Pulmonary artery endothelial cell (primary cell): Measurements from ENCODE around the gene IRF5. TPM values are rescaled to one million over a fixed set of nuclear protein-coding genes. Genes with fewer than 3 reads are reported as not detected.
"Not testable (repeated sequence)": the region's sequence is repeated elsewhere in the genome, so short reads cannot be mapped to it uniquely, and the experiment has no call there.

Source experiments
- DNase-seq: peaks from one replicate; pipeline ENCODE4 v3.0.0-alpha.2; 2011; ENCODE audit warnings: low read depth, low spot score
- total RNA-seq: library from RNA; depleted of rRNA; stranded (reverse); fragments of >200 nt; gene quantifications from 2 replicates; pipeline ENCODE4 v1.2.3, GENCODE V29; 2014

The IRF5 gene
- total RNA-seq, 1 donor from 2014 or later: 0.26 TPM

DNA sequence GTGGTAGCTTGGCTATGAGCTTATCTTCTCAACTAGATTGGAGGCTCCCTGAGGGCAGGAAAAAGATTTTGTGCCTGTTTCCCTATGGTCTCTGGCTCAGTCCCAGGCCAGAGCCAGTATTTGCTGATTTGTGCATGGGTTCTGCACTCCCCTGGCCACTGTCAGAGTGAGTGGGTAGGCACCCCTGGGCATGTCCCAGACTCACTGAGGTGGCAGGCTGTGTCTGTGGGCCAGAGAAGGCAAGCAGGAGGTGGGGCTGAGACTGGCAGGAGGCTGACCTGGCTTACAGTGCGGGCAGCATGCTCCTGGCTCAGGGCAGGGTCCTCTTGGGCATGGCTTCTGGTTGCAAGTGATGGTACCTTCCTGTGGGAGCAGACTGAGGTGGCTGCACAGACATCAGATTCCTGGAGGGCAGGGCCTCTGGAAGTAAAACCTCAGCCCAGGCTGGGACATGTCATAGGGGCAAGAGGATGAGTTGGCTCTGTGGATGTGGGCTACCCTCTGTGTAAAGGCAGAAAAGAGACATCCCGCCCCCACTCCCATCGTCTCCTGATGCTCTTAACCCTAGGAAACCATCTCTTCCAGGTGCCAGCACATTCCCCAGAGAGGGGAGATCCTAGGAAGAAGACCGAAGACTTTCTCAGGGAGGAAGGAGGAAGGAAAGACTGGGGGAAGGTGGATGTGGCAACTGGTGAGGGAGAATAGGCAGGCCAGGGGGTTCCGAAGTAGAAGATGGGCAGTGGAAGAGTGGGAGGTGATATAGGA is 31.5 kb upstream of the IRF5 start:
- DNase-seq: no peak

DNA sequence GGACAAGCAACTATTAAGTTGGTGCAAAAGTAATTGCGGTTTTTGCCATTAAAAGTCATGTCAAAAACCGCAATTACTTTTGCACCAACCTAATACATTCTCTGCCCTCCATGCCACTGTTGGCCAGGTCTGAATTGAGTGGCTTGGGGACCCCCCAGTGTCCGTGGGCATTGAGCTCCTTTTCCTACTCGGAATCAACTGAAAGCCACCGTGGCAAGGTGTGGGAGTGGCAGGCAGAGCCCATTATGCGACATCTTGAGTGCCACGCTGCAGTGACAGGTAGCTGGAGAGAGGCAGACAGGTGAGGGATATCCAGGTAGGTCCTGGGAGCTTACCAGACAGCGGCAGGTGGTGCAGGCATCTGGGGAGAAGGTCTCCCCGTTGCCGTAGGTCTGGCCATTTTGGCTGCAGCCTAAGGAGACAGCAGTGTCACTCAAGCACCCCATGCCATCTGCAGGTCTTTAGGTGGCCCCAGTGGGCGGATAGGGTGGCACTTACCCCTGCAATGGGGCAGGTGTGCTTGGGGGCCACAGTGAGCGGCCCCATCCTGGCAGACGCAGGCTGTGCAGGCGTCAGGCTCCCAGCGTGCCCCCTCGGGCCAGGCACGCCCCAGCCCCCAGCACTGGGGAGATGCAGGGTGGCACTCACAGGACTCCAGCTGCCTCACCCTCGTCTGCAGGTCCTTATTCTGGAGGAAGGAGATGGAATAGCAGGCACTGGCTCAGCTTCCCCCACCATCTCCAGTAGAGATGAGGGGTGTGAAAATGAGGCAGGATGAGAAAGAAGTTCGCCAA is 30.8 kb upstream of the IRF5 start:
- DNase-seq: no peak

DNA sequence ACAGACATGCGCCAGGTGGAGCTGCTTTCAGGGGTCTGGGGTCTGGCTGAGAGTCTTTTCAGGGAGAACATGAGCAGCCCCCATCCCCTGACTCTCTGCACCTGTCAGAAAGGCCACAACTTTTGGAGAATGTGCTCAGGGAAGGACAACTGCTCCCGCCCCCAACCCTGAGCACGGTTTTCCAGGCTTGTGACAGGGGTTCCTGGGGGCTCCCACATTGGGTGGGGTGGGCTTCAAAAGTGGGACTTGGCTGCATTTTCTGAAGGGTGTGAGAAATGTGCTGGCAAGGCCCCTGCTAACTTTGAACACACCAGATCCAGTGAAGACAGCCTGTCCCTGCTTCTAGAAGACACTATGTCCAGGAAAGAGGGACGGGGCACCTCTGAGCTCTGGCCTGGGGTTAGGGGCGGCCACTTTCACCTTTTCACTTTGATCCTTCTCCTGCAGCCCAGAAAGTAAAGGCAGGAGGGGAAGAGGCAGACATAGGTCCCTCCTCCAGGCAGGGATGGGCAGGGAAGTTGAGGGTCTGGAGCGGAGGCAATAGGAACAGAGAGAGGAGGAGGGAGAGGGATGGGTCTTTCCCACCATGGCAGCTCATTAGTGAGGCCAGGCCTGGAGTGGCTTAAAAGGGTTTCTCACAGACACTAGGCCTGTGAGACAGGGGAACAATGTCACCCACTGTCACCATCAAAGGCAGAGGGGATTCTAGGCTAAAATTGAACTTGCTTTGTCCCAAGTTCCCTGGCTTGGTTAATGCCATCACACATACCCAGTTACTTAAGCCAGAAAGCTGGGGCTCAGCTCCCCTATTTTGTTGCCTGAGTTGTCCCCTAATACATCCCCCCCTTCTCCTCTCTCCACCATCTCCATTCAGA is 28.7 kb upstream of the IRF5 start:
- no peak for DNase-seq

DNA sequence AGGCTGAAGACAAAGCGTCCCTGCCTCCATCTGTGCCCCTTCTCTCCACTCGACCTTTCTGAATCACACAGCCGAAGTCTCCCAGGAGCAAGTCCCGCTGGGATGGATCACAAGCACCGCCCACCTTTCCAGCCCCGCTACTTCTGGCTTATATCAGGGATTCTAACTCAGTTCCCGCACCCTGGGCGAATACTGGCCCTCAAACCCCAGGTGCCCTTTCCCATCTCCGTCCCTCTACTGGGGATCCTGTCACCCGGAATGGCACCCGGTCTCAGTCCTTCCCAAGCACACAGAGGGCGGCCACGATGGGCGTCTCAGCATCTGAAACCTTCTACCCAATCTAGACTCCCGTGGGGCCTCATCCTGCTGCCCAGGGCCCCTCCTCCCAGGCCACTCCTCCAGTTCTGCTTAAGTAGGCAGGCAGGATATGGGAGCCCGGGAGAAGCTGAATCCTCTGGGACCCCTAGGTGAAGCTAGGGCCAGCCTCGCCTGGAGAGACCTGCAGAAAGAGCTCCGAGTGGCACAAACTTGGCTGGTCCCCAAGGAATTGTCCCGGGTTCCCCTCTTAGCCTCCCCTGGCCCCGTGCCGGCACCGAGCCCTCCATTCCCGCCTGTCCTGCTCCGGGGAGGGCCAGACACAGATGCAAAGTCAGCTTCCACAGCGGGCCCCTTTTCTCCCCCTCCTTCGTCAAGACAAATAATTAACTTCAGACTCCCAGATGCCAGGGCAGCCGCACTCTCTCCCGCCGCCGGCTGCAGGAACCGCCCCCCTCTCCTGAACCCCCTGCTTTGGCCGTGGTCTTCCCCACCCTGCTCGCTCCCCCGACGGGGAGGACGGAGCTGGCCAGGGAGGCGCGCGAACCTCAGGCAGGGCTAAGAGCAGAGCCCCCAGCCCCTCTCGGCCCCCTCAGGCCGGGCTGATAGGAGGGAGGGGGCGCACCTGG is 27.8 kb upstream of the IRF5 start:
- no peak for DNase-seq

DNA sequence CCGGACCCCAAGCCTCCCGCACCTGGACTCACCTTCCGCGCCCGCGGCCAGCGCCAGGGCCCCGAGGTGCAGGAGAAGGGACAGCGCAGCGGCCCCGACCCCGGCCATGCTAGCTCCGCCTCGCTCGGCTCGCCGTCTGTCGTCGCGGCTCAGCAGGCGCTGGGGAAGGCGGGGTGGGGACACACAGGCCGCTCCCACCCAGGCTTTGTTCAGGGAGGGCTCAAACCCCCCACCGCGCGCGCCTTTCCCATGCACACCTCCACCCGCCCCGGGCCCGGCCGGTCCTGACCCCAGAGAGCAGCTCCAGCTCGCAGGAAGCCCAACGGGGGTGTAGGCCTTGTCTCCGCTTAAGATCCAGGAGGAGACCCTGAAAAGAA is 27.2 kb upstream of the IRF5 start, which contains the start of gene KCP:
Gene KCP, minus strand, starts transcription at position 141 of the 377 bp plus-strand sequence. Its CDS starts 33 bp downstream, at position 108.
- no peak for DNase-seq

DNA sequence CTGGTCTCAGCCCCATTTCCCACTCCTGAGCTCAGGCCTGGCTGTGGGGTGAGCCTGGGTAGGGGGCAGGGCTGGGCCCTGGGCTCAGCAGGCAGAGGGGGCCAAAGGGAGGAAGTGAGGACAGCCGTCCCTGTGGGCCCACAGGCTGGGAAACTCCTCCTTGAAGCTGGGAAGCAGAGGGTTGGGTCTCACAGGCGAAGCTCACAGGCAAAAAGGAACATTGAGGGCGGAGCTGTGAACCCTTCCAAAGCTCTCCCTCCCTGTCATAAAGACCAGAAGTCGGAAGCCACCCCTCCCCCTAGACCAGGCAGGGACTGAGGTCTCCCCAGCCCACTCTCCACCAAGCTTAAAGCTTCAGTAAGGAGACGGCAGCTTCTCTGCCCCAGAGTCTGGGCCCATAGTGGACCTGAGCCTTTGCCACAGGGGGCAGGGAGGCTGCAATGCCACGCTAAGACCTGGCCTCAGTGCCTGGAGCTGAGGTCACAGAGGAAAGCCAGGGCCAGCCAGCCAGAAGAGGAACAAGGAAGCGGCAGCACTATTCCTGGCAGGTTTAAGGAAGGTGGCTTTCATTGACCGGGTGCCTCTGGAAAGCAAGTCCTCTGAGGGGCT is 26.2 kb upstream of the IRF5 start:
- DNase-seq: no peak

DNA sequence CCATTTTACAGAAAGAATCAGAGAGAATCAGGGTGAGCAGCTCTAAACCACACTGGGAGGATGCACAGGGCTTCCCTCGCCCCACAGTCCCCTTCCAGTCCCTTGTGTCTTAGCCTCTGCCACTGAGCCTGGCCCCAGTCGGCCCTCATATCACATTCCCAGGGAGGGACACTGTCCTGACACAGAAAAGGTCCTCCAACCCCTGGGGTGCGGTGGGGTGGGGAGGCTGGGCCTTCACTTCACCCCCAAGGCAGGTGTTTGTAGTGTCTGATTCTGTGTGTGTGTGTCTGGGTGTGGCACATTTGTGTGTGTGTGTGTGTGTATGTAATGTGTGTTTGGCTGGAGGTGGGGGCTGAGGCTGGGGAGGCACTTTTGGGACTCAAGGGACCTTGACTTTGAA is 25.4 kb upstream of the IRF5 start:
- no peak for DNase-seq

DNA sequence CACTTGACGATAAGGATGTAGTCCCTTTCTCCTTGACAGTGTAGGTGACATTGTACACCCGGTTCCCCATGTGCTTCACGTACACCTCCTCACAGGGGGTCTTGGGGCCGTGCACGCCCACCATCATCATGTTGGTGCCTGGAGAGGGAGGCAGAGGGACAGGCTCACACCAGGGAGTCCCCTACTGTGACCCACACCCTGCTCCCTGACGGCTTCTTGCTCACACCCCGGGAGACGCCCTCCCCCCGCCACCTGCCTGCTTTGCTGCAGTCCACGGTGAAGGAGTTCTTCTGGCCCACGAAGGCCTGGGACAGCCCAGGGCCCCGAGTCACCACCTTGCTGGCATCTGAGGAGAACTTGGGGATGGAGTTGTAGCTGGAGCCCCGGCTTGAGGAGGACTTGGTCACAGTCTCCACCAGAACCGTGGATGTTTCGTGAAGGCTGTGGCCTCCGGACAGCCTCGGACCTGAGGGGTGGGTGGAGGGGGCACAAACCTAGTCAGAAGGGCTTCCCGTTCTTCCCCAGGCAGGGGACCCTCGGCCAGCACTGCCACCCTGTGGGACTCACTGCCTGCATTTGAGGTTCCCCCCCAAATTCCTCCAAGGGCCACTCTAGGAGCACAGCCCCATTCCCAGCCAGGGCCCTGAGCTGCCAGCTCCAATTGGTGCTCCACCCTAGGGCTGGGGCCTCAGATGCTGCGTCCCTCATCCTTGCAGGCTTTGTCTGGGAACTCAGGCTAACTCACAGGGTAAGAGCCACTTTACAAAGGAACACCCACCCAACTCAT is 24.8 kb upstream of the IRF5 start:
- not testable (repeated sequence) for DNase-seq

DNA sequence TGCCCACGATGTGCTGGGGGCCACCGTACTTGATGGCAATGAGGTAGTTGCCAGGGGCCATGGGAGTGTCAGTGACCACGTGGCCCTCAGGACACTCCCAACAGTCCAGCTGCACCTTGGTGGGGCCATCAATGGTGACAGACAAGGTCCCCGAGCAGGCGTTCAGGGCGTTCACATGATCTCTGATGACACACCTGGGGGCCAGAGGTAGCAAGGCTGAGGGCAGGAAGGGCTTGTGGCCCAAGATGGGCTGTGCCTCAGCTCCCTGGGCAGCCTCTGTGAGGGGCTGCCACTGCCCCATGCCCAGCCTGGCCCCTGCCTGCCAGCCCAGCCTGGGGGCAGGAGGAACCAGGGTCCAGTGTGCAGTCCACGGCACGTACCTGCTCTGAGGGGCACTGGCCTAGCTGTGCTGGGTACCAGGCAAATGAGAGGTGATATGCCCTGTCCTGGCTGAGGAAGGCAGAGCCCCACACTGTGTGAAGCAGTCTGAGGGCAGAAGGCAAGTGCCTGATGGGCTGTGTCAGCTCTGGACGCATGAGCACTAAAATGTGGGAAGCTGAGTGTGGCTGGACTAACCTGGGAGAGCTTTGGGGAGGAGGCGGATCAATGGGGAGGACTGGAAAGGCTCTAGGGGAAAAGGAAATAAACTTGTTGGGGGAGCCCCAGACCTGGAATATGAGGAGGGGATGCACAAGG is 23.7 kb upstream of the IRF5 start:
- DNase-seq: no peak

DNA sequence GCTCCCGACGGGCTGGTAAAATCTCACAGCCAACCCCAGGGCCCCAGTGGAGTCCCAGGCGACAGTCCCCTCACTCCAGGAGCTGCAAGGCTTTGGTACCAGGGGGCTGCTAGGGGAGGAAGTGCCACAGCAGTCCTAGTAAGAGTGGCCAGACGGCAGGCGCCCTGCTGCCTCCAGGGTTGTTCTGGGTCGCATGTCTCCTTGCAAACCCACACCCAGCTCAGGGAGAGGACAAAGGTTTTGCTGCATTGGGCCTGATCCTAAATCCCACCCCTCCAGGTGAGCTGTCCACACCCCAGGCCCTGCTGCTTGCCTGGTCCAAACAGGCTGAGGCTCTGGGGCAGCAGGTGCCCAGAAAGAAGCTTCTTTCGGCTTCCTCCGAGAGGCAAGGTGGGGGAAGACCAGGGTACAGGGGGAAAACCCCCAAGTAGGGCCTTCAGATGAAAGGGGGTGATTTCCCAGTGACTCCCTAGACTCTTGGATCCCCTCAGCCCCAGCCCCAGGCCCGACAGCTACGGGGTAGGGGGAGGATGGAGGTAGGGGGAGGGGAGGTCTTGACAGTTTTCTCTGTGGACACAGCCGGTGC is 23.1 kb upstream of the IRF5 start:
- DNase-seq: no peak

DNA sequence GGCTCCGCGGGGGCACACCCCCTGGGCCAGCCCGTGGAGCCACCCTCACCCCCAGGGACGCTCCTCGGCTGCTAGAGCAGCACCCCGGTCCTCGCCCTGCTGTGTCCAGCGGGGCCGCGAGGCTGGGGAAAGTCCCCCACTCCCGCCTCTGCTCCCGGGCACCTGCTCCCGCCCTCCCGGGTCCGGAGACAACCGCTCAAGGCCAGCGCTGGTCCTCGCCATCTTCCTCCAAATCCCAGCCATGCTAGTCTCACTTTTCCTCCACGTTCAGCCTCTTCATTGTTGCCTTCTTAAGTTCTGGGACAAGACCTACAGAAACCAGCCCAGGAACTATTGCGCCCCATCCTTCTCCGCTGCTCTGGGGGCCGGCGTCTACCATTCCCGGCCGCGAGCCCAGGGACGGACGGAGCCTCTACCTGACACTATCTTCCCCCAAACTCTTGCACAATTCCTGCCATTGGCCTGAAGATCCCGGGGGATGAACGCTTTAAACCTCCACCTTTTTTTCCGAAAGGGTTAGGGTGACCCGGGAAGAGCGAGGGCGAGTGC is 22.4 kb upstream of the IRF5 start:
- DNase-seq: no peak

DNA sequence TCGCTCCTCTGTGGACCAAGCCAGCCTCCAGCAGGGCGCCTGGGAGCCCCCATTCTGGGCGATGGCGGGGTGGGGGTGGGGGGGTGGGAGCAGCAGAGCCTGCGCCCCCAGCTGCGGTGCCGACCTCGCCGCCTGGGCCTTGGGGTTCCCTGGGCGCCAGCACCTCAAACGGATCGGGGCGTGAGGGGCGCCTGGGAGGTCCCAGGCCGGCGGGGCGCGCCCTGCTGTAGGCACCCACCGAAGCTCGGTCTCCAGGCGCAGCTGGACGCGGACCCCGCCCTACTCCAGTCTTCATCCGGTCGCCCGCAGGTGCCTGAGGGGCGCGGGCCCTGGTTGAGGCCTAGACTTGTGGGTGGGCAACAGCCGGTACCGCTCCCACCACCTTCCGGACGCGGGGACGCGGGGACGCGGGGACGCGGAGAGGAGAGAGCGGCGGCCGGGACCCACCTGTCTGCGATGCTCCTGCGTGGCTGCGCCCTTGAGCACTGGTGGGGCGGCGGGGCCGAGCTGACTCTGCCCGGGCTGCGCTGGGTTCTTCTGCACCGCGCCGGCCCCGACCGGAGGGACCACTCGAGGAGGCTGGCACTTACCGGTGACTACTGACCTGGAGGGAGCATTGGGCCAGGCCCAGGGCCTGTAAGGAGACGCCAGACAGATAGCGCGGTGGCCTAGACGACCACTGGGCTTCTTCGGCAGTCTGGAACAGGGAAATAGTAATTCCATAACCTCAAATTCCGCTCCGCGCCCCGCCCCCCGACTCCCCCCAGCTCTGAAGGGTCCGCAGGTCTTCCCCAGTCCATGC is 21.7 kb upstream of the IRF5 start:
- no peak for DNase-seq

DNA sequence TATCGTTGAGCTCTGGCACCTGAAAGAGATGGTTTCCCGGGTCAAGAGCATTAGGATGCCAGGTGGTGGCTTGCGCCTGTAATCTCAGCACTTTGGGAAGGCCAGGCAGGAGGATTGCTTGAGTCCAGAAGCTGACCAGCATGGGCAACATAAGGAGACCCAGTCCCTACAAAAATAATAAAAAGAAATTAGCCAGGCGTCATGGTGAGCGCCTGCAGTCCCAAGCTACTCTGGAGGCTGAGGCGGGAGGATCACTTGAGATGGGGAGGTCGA is 21.1 kb upstream of the IRF5 start:
- DNase-seq: no peak

DNA sequence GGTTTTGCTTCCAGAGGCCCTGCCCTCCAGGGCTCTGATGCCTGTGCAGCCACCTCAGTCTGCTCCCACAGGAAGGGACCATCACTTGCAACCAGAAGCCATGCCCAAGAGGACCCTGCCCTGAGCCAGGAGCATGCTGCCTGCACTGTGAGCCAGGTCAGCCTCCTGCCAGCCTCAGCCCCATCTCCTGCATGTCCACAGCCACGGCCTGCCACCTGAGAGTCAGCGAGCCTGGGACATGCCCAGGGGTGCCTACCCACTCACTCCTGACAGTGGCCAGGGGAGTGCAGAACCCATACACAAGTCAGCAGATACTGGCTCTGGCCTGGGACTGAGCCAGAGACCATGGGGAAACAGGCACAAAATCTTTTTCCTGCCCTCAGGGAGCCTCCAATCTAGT is 20.6 kb upstream of the IRF5 start:
- DNase-seq: no peak

DNA sequence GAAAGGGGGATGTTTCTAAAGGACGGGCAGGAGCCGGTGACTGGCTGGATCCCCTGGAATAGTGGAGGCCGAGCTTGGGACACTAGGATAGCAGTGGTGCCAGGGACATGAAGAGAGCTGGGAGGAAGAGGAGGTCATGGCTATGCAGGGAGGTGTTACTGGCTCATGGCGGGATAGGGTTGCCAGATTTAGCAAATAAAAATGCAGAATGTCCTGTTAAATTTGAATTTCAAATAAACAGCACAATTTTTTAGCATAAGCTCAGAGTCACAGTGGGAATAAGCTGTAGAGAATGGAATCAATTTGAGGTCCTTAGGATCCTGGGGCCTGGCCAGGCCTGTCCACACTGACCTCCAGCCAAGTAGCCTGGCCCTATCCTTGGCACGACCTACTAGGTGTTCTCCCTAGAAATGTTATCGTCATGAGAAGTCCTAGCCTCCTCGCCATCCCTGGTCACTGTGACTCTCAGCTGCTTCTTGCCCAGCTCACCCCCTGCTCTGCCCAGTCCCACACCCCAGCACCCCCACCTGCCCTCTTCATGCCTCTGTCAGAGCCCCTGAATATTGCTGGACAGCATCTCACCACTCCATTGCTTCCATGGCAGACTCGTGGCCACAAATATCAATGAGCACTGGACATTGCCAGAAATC is 19.6 kb upstream of the IRF5 start:
- DNase-seq: no peak

DNA sequence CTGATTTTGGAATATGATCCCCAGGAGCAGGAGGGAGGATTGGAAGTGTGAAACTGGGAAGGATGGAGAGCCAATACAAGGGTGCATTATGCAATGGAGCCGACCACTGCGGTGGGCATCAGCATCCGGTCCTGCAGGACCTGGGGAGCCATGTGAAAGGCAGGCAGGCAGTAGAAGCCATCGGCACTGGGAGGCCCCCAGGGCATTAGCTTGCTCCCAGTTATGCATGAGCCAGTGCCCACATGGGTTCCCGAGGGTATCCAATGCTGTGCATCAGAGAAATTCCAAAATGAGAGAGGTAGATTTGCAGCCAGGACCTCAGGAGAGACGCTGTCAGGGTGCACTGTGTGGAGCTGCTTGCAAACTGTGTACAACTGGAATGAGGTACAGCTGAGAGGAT is 18.5 kb upstream of the IRF5 start:
- DNase-seq: no peak
